Neuron (in vitro differentiated cells): ENCODE results near the gene HMHB1.

Experiments
- H2AFZ ChIP-seq: one replicate; pipeline ENCODE4 v1.6.1; 2013; ENCODE audit warnings: low read depth, mild to moderate bottlenecking, inconsistent platforms, low read length, moderate library complexity
- H3K27me3 ChIP-seq: one replicate; pipeline ENCODE4 v1.6.1; 2013; ENCODE audit warnings: low read length; ENCODE audit not compliant: insufficient read depth
- H3K36me3 ChIP-seq: one replicate; pipeline ENCODE4 v1.6.1; 2013; ENCODE audit warnings: low read length; ENCODE audit not compliant: insufficient read depth
- H3K4me1 ChIP-seq: one replicate; pipeline ENCODE4 v1.6.1; 2013; ENCODE audit warnings: low read length; ENCODE audit not compliant: insufficient read depth
- H3K4me3 ChIP-seq: 2 replicates; pipeline ENCODE4 v1.5.1; 2013; ENCODE audit warnings: mild to moderate bottlenecking, low read length, moderate library complexity
- H3K9me3 ChIP-seq: one replicate; pipeline ENCODE4 v1.6.1; 2013; ENCODE audit warnings: low read length

HMHB1 gene

DNA sequence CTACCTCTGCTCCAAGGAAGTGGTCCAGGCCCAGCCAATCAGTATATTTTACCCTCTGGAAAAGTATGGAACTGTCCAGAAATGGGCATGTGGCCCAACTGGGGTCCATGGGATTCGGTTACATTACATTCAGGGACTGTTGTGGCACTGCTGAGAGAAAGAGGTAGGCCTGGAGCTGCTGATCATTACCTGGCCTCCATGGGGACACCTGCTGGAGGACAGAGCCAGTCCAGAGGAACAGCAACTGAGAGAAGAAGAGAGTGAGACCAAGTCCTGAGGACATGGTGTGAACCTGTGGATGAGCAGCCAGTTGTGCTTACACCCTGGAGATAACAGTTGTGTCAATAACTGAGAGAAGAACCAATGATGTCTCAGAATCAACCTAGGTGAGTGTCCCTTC is 48.2 kb downstream of the HMHB1 start:
- Histone ChIP-seq H2AFZ (no peak overlapping the region), H3K9me3 (no peaks in the 10 kb centered on the region), H3K4me1 (peaks cover 7% of the 10 kb centered on the region), H3K27me3 (no peaks in the 10 kb centered on the region), H3K36me3 (no peaks in the 10 kb centered on the region), H3K4me3 (no peak overlapping the region)

DNA sequence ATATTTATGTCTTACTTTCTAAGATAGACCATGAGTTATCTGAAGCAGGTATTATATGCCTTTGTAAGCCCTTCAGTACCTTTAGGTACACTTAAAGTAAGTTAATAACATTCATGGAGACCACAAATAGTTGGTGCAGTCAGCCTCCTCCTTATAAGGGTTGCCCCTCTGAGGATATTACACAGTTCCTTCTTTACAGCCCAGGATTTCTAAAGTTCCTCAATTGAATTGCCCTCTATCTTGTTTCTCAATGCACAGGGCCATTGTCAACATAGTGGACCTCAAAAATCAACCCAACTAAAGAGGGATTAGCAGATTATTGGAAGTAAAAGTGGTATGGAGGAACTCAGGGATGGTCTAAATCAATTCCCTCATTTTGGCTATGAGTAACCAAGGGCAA is 50.3 kb downstream of the HMHB1 start:
- Histone ChIP-seq H3K4me3 (no peak overlapping the region), H3K27me3 (no peaks in the 10 kb centered on the region), H3K4me1 (peaks cover 13% of the 10 kb centered on the region), H2AFZ (no peak overlapping the region), H3K36me3 (no peaks in the 10 kb centered on the region), H3K9me3 (no peaks in the 10 kb centered on the region)

DNA sequence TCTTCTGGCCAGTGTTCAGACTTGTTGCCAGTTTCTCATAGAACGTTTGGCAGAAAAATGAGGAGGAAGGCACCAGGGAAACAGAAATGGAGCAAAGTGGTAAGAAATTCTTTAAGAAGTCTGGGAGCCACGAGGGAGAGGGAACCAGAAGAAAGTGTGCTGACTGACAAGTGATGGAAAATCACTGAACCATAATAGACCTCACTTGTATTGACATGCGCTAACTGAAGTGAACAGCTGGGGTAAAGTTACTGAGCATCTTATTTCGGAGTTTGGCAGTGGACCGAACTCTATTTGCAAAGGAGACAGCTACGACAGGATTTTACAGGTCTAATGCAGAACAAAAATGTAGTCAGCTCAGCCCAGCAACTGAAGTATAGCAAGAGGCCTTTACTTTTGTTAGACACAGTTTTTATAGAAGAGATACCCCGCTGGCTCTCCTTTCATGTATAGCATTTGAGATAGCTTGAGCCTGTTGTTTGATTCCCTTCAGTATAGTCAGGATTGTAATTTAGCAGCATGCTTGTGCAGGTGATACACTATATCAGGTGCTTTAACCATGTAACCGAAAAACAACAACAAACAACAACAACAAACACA is 53.6 kb downstream of the HMHB1 start:
- no peaks in the 10 kb centered on the region for H3K9me3 ChIP-seq
- H3K27me3 ChIP-seq = peaks cover 3% of the 10 kb centered on the region
- H3K4me1 ChIP-seq = peaks cover 13% of the 10 kb centered on the region
- no peak overlapping the region for H2AFZ ChIP-seq
- H3K36me3 ChIP-seq = no peaks in the 10 kb centered on the region
- no peak overlapping the region for H3K4me3 ChIP-seq
